BJ (cell line): Measurements from ENCODE around the gene NUDT8. TPM values are rescaled to one million over a fixed set of nuclear protein-coding genes. Genes with fewer than 3 reads are reported as not detected.

Experiments
- CTCF ChIA-PET: fragments of 350-600 bp; formaldehyde crosslinking; extraction: SDS; loops from one replicate; lab custom pipeline; 2021; ENCODE audit warnings: antibody characterized with exemption, inconsistent platforms; lab: Yijun Ruan, JAX
- POLR2A ChIA-PET: fragments of 300-600 bp; sonication (Branson Sonifier 250); formaldehyde crosslinking; extraction: SDS; loops from one replicate; lab custom pipeline; 2021; ENCODE audit warnings: antibody characterized with exemption; lab: Charles Lee
- DNase-seq: peaks from one replicate; pipeline ENCODE4 v3.0.0-alpha.2; 2011; ENCODE audit warnings: low read depth
- H3K27me3 ChIP-seq: 2 replicates; pipeline ENCODE4 v1.6.0; 2011; ENCODE audit warnings: low read length; ENCODE audit not compliant: control insufficient read depth, insufficient read depth
- H3K36me3 ChIP-seq: 2 replicates; pipeline ENCODE4 v1.5.1; 2011; ENCODE audit warnings: low read length; ENCODE audit not compliant: control insufficient read depth, insufficient read depth
- H3K4me3 ChIP-seq: 2 replicates; pipeline ENCODE4 v1.5.1; 2011; ENCODE audit warnings: low read depth, mild to moderate bottlenecking, control low read depth, low read length
- CTCF ChIP-seq: IDR thresholded peaks from 2 replicates; pipeline ENCODE4 v1.5.1; 2011; ENCODE audit warnings: low read depth, mild to moderate bottlenecking, control low read depth, inconsistent platforms, low read length, moderate library complexity; ENCODE audit not compliant: insufficient read depth
- polyA plus RNA-seq: library from polyadenylated mRNA; depleted of rRNA; stranded (reverse); fragments of >200 nt; gene quantifications from 2 replicates; pipeline ENCODE4 v1.2.3, GENCODE V29; 2011

NUDT8 gene
- polyA plus RNA-seq, 1 experiment, result 1.7 TPM

GRCh38 chr11:67632175-67632981, 2.6 kb upstream of the NUDT8 start:
- Histone ChIP-seq H3K4me3 (no peak overlapping the region), H3K36me3 (no peaks in the 10 kb centered on the region), H3K27me3 (no peaks in the 10 kb centered on the region)
- POLR2A ChIA-PET, result no interaction called here
- DNase-seq, result no peak
- no peak for TF ChIP-seq CTCF
- CTCF ChIA-PET, result interaction anchor here (0.6 to 7.2 kb wide), 3 partner anchors 8 to 26 kb away, joined by 3 to 65 read pairs (median 48); partner anchors contain the start of gene ACY3

- ChIA-PET POLR2A (no interaction called here), CTCF (interaction anchor here (0.6 to 7.2 kb wide), 4 partner anchors 7 to 26 kb away, joined by 3 to 88 read pairs (median 56); partner anchors contain the start of gene ACY3)
- no peaks in the 10 kb centered on the region for H3K36me3 ChIP-seq
- no peak for TF ChIP-seq CTCF
- no peak for DNase-seq
- H3K27me3 ChIP-seq, result no peaks in the 10 kb centered on the region
- no peak overlapping the region for H3K4me3 ChIP-seq
These were observed 2.1 kb upstream of the NUDT8 start for GRCh38 chr11:67631853-67632174.

- H3K36me3 ChIP-seq, result no peaks in the 10 kb centered on the region
- DNase-seq, result no peak
- CTCF ChIA-PET, result interaction anchor here (1.8 to 7.2 kb wide), 4 partner anchors 8 to 27 kb away, joined by 7 to 88 read pairs (median 56); partner anchors contain the start of genes ACY3 and TBX10
- POLR2A ChIA-PET, result no interaction called here
- no peak overlapping the region for H3K4me3 ChIP-seq
- H3K27me3 ChIP-seq, result no peaks in the 10 kb centered on the region
- no peak for TF ChIP-seq CTCF
These were observed 1.7 kb upstream of the NUDT8 start for GRCh38 chr11:67631411-67631810.

GRCh38 chr11:67630943-67631331, 1.2 kb upstream of the NUDT8 start:
- CTCF ChIA-PET, result interaction anchor here (1.0 to 7.2 kb wide), 6 partner anchors 8 to 47 kb away, joined by 3 to 88 read pairs (median 28); partner anchors contain the start of genes ACY3 and TBX10
- H3K27me3 ChIP-seq, result no peaks in the 10 kb centered on the region
- POLR2A ChIA-PET, result no interaction called here
- no peaks in the 10 kb centered on the region for H3K36me3 ChIP-seq
- H3K4me3 ChIP-seq, result peak overlapping the region; percentile 80
- DNase-seq, result no peak
- no peak for TF ChIP-seq CTCF

GRCh38 chr11:67630228-67630942, 648 bp upstream of the NUDT8 start:
- ChIA-PET CTCF (interaction anchor here (0.6 to 7.2 kb wide), 12 partner anchors 9 to 282 kb away, joined by 3 to 88 read pairs (median 6); partner anchors contain the start of genes ACY3 and TBX10), POLR2A (no interaction called here)
- H3K36me3 ChIP-seq, result no peaks in the 10 kb centered on the region
- H3K4me3 ChIP-seq, result peak overlapping the region; percentile 80
- TF ChIP-seq CTCF, result peak; percentile 81
- H3K27me3 ChIP-seq, result no peaks in the 10 kb centered on the region
- peak; percentile 81 for DNase-seq
